Adrenal gland (tissue), 12 donors: ENCODE results near the gene IGFBPL1. TPM values are rescaled to one million over a fixed set of nuclear protein-coding genes. Genes with fewer than 3 reads are reported as not detected.

Source experiments
- DNase-seq, 7 donors: peaks; one replicate each; pipeline ENCODE4 v3.0.0-alpha.2; 2019 to 2020
- H3K27ac ChIP-seq, 5 donors: fragments of 200-600 bp; sonication (generic) in 4 of 5; 1 replicate in 3 of 5; 2 replicates in 2 of 5; pipeline versions ENCODE4 v1.5.1 to v1.8.0; 2016 to 2020; ENCODE audit warnings: mild to moderate bottlenecking in 1 of 5
- H3K27me3 ChIP-seq: fragments of 200-600 bp; 2 replicates; pipeline ENCODE4 v1.8.0; 2021
- H3K36me3 ChIP-seq, 2 donors: fragments of 200-600 bp; replicated peaks in 1 of 2; 1 replicate in 1 of 2; 2 replicates in 1 of 2; pipeline versions ENCODE4 v1.5.1 to v1.8.0; 2018 to 2022
- H3K4me1 ChIP-seq, 2 donors: fragments of 200-600 bp; replicated peaks in 1 of 2; 1 replicate in 1 of 2; 2 replicates in 1 of 2; pipeline versions ENCODE4 v1.5.1 to v1.8.0; 2018 to 2021
- H3K4me3 ChIP-seq, 4 donors: fragments of 200-600 bp; sonication (generic) in 3 of 4; one replicate each; pipeline ENCODE4 v1.5.1; 2016 to 2018
- H3K9me3 ChIP-seq, 3 donors: fragments of 200-600 bp; sonication (generic) in 1 of 3; replicated peaks in 1 of 3; 1 replicate in 2 of 3; 2 replicates in 1 of 3; pipeline versions ENCODE4 v1.5.1 to v1.8.0; 2016 to 2021
- CTCF ChIP-seq, 6 experiments: fragments of 450-650 bp in 4 of 6; fragments of 200-600 bp in 2 of 6; sonication (generic) in 1 of 6; IDR thresholded peaks; 1 replicate in 5 of 6; 2 replicates in 1 of 6; pipeline versions ENCODE4 v1.5.1 to v1.8.0; 2016 to 2021; ENCODE audit warnings: antibody characterized with exemption in 6 of 6, mild to moderate bottlenecking in 2 of 6, moderate library complexity in 1 of 6
- POLR2A ChIP-seq, 2 donors: fragments of 450-650 bp; IDR thresholded peaks; one replicate each; pipeline ENCODE4 v1.6.1; 2017; ENCODE audit warnings: antibody characterized with exemption in 2 of 2, mild to moderate bottlenecking in 2 of 2, moderate library complexity in 1 of 2
- WGBS, 4 donors: extraction: QIAGEN DNeasy Blood & Tissue Kit in 2 of 4; methylation state at CpG; one replicate each; pipeline versions ENCODE4 v1.1.5 to v1.1.7; 2013 to 2017; 5-methylcytosine and 5-hydroxymethylcytosine counted together
- intact Hi-C, 2 donors: fragments of 100-400 bp; cut with DNase I; formaldehyde crosslinking; loops; one replicate each; pipeline versions ENCODE4 v1.14.1 to v1.15.0; 2022 to 2023
- polyA plus RNA-seq, 3 donors: library from polyadenylated mRNA; stranded (reverse); fragments of 200-250 nt in 2 of 3; fragments of 350-450 nt in 1 of 3; fragmentation: Illumina TruSeq in 1 of 3; extraction: RNeasy Lipid Tissue Mini Kit (QIAGEN cat#74804) in 1 of 3; gene quantifications; one replicate each; pipeline ENCODE4 v1.2.3, GENCODE V29; 2013 to 2014
- total RNA-seq, 9 donors: library from RNA; depleted of rRNA in 4 of 9; stranded (reverse); fragments of >200 nt in 4 of 9; fragments of 120-200 nt in 1 of 9; fragmentation: NEBNext Ultra II Directional in 1 of 9; extraction: Animal tissue kit (Norgen Biotek cat#: 25700) in 1 of 9; gene quantifications; one replicate each; pipeline versions ENCODE4 v1.1.0 to v1.2.4, GENCODE V29; 2013 to 2023
- donor health status: healthy with polysubstance abuse.
- donor health status: Bipolar disorder and iron deficiency.
- donor health status: DM: yes; HTN: yes; CAD: no.
- donor health status: DM: no; HTN: no; CAD: no.
- donor health status: DM: no; HTN: no; CAD: no.
- donor health status: DM: yes; HTN: yes; CAD: no.

IGFBPL1 gene
- total and polyA plus RNA-seq, 12 donors: 0.17 to 5.2 (median 1.5) TPM; not detected in 4

GRCh38 chr9:38431116-38431515 is 6.9 kb upstream of the IGFBPL1 start:
- TF ChIP-seq CTCF (IDR thresholded peaks at IDR 0.05) (no peak), POLR2A (IDR thresholded peaks at IDR 0.05) (no peak)

GRCh38 chr9:38428062-38428461 is 3.8 kb upstream of the IGFBPL1 start:
- Histone ChIP-seq H3K4me3 (no peak overlapping the region), H3K9me3 (no peaks in the 10 kb centered on the region), H3K27me3 (peaks cover 28% of the 10 kb centered on the region), H3K36me3 (no peaks in the 10 kb centered on the region), H3K4me1 (no peaks in the 10 kb centered on the region), H3K27ac (no peak overlapping the region)
- WGBS, 4 donors: 70 to 86% (median 80%) methylated on average over 1 of the region's 1 CpG
- intact Hi-C loops: no loop called here
- DNase-seq: no peak
- no peak for TF ChIP-seq CTCF (IDR thresholded peaks at IDR 0.05)
- TF ChIP-seq POLR2A (IDR thresholded peaks at IDR 0.05): no peak

More at GRCh38 chr9:38431116-38431515, 6.9 kb upstream of the IGFBPL1 start:
- H3K27ac ChIP-seq: no peak overlapping the region
- no peak for DNase-seq
- no peaks in the 10 kb centered on the region for H3K27me3 ChIP-seq
- WGBS, 4 donors: 63 to 88% (median 69%) methylated on average over 4 of the region's 4 CpGs
- intact Hi-C loops: loop anchor here in 1 of 2 donors (10.0 kb wide), 1 partner anchor 56 kb away; no protein-coding TSS in a partner anchor
- no peak overlapping the region for H3K4me3 ChIP-seq
- H3K36me3 ChIP-seq: no peaks in the 10 kb centered on the region
- H3K9me3 ChIP-seq: no peaks in the 10 kb centered on the region
- H3K4me1 ChIP-seq: no peaks in the 10 kb centered on the region

GRCh38 chr9:38424918-38425317 is 664 bp upstream of the IGFBPL1 start:
- Histone ChIP-seq H3K4me3 (no peak overlapping the region), H3K36me3 (no peaks in the 10 kb centered on the region), H3K27ac (no peak overlapping the region), H3K4me1 (no peaks in the 10 kb centered on the region), H3K27me3 (peaks cover 37% of the 10 kb centered on the region), H3K9me3 (no peaks in the 10 kb centered on the region)
- DNase-seq: peak in 1 of 7 donors; percentile 10
- intact Hi-C loops: no loop called here
- TF ChIP-seq POLR2A (IDR thresholded peaks at IDR 0.05) (no peak), CTCF (IDR thresholded peaks at IDR 0.05) (no peak)
- 70 to 74% (median 73%) methylated on average over 4 of the region's 4 CpGs for WGBS, 4 donors

GRCh38 chr9:38423273-38423972 is 831 bp downstream of the IGFBPL1 start:
- peaks cover 37% of the 10 kb centered on the region for H3K27me3 ChIP-seq
- no peak for TF ChIP-seq POLR2A (IDR thresholded peaks at IDR 0.05)
- no peak for TF ChIP-seq CTCF (IDR thresholded peaks at IDR 0.05)

More at GRCh38 chr9:38423273-38423972, 831 bp downstream of the IGFBPL1 start:
- 35 to 43% (median 38%) methylated on average over 9 to 15 of the region's 15 CpGs for WGBS, 4 donors
- no peak overlapping the region for H3K4me3 ChIP-seq
- H3K27ac ChIP-seq: peak overlapping the region in 1 of 5 donors; percentile 6
- no peak for DNase-seq
- no peaks in the 10 kb centered on the region for H3K9me3 ChIP-seq
- H3K4me1 ChIP-seq: no peaks in the 10 kb centered on the region
- intact Hi-C loops: no loop called here
- no peaks in the 10 kb centered on the region for H3K36me3 ChIP-seq
